Glomerular visceral epithelial cell (primary cell): ENCODE results near the gene CAMK1D.

ENCODE experiments used
- DNase-seq: peaks from one replicate; pipeline ENCODE4 v3.0.0-alpha.2; 2016; ENCODE audit errors: extremely low spot score

The CAMK1D gene

GRCh38 chr10:12499076-12499986 lies 150.0 kb downstream of the CAMK1D start:
- peak; percentile 23 for DNase-seq

GRCh38 chr10:12500381-12501303 lies 151.3 kb downstream of the CAMK1D start:
- DNase-seq, result no peak

- DNase-seq, result no peak
These were observed 152.0 kb downstream of the CAMK1D start for GRCh38 chr10:12501324-12501723.

DNA sequence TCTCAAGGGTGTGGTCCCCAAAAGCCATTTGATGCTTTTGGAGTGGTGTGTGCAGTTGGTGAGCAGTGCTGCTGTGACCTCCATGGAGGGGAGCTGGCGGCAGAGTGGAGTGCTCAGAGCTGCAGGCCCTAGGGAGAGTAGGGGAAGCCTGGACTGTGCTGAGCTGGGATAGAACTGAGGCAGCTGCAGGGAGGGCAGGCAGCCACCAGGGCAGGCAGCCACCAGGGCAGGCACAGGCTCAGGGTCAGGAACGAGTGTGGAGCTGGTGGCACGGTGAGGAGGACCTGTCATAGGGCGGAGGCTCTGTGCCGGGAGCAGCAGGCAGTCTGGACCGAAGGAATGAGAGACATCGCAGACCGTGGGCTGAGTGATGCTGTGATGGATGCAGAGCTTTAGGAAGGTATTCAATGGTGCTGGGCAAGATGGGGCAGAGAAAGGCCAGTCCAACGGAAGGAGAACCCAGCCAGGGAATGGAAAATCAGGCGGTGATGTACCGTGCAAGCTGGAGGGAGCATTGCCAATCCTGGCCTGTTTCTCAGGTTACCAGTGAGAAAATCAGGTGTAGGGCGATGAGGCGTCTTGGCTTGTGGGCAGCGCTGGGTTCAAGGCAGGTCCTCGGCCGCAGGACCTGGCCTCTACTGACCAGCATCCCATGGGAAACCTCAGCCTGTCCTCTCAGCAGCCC lies 152.6 kb downstream of the CAMK1D start:
- no peak for DNase-seq

- DNase-seq, result no peak
These were observed 153.4 kb downstream of the CAMK1D start for GRCh38 chr10:12502526-12503274.

DNA sequence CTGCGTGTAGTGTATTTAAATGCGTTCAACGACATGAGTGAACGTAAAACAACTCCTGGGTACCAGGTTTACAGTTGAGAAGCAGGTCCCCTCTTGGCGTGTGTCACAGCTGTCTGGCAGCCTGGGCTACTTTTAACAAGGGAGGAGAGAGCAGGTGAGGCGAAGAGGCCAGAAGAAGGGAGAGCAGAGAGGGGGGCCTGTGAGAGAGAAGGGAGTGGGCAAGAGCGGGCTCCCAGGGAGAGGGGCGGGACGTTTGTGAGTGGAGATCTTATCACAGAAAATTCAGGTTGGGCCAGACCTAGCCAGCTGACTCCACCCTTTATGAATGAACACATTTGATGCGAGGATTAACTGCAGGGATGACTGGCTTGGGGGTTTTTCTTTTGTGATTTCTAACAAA lies 154.0 kb downstream of the CAMK1D start:
- no peak for DNase-seq

DNA sequence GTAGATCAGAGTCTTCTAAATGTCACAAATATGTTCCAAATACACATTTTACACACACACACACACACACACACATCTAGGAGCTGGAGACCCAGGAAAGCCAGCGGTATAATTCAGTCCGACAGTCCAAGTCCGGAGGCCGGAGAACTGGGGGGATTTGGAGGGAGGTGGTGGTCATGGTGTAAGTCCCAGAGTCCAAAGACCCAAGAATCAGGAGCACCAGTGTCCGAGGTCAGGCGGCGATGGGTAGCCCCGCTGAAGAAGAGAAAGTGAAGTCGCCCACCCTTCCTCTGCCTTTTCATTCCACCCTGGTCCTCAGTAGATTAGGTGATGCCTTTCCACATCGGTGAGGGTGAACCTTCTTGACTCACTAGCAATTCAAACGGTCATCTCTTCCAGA lies 154.8 kb downstream of the CAMK1D start:
- no peak for DNase-seq

GRCh38 chr10:12504628-12505027 lies 155.3 kb downstream of the CAMK1D start:
- no peak for DNase-seq

DNA sequence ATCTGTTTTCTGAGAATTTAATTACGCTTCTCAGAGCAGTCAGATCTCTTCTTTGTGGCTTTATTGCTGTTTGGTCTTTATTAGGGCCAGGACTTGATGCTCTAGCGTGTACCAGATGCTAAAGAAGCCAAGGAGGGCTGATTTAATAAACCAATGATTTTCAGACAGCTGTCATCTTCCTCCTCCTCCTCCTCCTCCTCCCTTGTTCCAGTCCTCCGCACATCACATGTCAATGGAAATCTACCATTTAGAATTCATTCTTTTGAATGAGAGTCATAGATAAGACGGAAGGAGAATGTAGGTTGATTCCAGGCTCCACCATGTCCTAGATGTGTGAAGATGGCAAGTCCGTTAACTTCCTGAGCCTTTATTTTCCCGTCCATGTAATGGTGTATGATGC lies 156.3 kb downstream of the CAMK1D start:
- no peak for DNase-seq

DNA sequence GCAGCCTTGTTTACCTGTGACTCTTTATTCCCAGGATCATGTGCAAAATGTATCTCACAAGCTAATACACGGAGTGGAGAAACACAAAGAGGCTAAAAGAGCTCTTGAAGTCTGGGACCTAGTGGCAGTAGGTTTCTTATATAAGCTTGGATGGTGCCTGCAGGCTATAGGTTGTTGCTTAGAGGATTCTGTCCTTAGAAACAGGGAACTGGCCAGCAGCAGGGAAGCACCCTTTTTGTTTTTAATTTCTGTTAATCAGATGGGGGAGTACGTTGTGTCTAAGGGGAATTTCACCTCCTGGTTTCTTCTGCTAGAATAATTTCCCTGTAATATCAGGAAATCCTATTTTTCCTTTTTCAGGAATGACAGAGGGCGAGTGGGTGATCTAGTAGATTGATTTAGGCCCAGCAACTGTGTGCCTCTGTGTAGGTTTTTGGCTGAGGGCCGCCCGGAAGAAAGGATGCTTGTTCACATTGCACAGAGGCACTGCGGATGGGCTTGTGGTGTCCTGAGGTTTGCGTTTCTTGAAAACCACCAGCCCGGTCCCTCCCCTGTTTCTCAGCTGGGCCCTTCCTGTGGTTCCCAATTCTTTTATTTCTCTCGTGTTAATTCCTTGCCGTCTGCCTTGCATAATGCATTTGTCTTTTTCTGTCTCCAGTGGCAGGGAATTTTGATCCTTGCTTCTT lies 158.0 kb downstream of the CAMK1D start:
- DNase-seq, result no peak

- DNase-seq, result no peak
These were observed 158.8 kb downstream of the CAMK1D start for GRCh38 chr10:12508165-12508564.

DNA sequence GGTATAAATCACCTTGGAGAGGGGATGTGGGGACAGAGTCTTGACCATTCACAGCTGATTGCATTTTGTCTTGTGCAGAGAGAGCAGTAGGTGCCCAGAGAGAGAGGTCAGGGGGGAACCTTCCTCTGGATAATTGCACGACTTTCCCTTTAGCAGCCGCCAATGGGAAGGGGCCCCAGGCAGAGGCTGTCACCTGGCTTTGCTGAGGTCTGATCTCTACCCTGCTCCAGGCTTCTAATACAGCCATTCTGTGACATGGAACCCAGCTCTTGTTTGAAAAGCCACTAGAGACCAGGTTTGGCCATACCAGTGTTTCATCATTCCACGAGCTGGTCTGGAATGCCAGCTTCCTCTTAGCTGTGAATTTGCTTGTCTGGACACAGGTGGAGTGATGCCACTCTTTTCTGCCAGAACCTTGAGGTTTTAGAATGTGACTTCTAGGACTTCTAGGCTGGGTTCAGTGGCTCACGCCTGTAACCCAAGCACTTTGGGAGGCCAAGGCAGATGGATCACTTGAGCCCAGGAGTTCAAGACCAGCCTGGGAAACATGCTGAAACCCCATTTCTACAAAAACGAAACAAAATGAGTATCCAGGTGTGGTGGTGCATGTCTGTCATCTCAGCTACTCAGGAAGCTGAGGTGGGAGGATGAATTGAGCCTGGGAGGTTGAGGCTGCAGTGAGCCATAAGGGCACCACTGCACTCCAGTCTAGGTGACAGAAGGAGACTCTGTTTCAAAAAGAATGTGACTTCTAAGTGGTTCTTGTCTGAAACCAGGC lies 159.9 kb downstream of the CAMK1D start:
- no peak for DNase-seq

GRCh38 chr10:12509794-12510100 lies 160.4 kb downstream of the CAMK1D start:
- no peak for DNase-seq

- peak; percentile 62 for DNase-seq
These were observed 161.2 kb downstream of the CAMK1D start for GRCh38 chr10:12510501-12510941.

- no peak for DNase-seq
These were observed 161.6 kb downstream of the CAMK1D start for GRCh38 chr10:12510984-12511383.

GRCh38 chr10:12511651-12512050 lies 162.3 kb downstream of the CAMK1D start:
- DNase-seq, result no peak

GRCh38 chr10:12512332-12513002 lies 163.1 kb downstream of the CAMK1D start:
- DNase-seq, result no peak

GRCh38 chr10:12513003-12513365 lies 163.6 kb downstream of the CAMK1D start:
- no peak for DNase-seq
